Measurements from ENCODE around the gene ZNF423.
A peak's percentile ranks its signal among the peaks of the same experiment; 100 is the strongest.

Gene ZNF423

DNA sequence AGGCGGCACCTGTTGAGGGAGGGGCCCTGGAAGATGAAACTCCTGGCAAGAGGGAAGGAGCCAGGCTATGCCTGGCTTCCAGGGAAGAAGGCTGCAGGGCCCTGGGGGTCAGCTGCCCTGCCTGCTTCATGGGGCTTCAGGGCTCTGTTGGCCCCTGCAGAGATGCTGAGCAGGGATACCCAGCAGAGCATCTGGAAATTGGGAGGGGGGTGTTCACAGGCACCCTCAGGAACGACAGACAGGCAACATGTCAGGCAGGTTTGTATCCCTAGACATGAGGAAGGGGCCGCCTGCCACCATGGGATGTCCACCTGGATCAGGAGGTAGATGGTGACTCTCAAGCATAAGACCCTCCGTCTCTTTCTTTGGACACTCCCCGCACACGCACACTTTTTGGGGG, 13.8 kb upstream of the ZNF423 start:
- no peak for DNase-seq

DNA sequence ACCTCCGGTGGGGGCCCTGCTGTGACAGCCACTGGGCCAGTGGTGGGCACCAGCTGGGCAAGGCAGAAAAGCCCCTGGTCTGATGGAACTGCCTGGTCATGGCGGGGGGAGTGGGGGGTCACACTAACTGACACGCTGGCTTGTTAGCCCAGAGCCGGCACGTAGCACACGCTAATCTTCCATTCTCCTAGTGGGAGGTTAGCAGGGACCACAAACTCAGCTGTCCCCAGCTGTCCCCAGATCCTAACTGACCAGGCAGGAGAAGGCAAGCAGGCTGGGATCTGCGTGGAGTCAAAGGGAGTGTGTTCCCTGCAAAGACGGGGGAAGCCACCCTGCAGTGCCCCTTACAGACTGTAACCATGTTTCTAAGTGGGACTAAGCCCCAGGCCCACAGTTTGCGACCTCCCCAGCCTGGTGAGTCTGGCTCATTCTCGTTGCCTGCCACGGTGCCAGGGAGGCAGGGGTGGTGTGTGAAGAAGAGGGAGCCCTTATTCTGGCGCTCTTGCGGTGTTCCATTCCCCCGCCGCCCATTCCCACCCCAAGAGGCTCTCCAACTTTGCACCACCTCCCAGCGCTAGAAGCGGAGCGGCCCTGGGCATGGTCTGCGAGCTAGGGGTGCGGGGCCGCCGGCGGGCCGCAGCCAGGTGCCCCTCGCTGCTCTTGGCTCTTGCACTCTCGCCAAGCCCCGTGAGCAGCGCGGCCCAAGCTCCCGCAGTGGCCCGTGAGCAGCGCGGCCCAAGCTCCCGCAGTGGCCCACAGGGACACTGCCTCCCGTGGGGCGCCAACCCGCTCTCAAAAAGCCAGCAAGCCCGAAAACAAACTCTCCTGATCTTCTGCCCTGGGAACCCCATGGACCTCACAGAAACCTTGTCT, 12.1 kb upstream of the ZNF423 start:
- no peak for DNase-seq

DNA sequence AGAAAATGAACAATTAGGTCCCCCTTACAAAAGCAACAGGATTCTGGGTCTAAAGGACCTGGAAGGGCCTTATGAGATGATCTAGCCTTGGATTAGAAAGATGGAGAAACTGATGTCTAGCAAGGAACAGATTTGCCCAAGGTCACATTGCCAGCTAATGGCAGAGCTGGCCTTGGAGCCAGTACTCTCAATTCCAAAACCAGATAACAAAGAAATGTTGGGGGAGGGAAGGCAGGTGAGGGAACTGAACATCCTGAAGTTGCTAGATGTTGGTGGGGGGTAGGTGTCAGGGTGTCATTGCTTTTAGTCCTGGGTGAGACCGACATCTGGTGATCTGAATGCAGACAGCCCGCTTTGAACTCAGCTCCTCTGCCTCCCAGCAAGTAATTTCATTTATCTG, 11.3 kb upstream of the ZNF423 start:
- no peak for DNase-seq

DNA sequence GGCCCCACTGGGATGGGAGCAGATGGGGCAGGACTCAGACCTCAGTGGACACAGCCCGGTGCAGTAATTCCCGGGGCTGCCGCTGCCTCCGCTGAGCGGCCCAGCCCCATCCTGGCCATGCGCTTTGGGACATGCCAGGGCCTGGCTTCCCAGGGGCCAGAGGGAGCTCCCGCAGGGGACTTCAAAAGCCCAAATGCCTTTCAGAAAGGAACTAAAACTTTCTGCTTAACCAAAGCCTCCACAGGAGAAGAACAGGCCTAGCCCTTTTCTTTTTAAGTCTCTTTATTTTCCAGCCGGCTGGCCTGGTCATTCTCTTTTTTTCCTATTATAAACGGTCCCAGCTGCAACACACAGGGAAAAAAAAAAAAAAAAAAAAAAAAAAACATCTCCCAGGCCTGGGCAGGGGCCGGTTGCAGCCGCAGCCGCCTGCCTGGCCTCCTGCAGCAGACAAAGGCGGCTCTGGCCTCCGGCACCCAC, 10.7 kb upstream of the ZNF423 start:
- DNase-seq: no peak

DNA sequence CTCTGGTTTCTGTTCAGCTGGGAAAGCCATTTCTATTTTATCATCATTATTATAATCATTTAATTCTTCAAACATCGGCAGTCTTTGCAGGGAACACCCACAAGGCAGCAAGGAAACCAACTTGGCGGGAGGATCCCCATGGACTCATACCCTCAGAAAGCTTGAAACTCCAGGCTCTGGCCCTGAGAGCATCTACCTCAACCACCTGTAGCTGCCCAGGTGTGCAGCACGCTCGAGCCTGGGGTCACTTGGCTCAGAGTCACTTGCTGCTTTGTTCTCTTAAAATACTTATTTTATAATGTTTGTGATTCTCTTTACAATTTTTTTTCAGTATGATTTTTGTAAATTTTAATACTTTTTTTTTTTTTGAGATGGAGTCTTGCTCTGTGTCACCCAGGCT, 6.8 kb upstream of the ZNF423 start:
- DNase-seq: no peak

DNA sequence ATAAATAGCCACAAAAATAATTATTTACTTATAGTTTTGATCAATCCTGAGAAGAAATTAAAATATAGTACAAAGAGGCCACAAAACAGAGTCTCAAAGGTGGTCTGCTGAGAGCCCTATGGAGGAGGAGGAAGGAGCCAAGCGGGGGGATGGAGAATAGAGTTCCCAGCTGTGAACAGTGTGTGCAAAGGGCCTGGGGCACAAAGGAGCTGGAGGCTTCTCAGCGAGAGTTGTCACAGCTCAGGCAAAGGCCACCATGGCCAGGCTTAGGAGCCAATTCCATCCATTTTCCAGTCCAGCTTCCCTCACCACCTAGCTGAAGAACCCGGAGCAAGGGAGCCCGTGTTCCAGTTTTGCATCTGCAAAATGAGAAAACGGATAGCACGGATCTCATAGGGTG, 5.4 kb upstream of the ZNF423 start:
- DNase-seq: no peak

DNA sequence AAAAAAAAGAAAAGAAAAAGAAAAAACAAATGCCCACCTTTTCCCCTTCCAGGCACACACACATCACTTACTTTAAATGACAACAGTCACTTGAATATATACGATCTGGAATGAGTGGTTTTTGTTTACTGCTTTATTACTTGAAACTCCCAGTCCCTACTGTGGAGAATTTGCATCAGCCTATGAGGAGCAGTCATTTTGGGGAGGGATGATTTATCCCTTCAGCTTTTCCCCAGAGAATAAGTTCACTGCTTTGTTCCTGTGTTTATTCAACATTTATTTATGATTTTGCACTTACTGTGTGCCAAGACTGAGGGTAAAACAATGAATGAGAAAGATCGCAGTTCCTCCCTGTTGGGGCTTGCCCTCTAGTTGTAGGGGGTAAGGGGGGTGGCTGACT, 4.7 kb upstream of the ZNF423 start:
- no peak for DNase-seq

DNA sequence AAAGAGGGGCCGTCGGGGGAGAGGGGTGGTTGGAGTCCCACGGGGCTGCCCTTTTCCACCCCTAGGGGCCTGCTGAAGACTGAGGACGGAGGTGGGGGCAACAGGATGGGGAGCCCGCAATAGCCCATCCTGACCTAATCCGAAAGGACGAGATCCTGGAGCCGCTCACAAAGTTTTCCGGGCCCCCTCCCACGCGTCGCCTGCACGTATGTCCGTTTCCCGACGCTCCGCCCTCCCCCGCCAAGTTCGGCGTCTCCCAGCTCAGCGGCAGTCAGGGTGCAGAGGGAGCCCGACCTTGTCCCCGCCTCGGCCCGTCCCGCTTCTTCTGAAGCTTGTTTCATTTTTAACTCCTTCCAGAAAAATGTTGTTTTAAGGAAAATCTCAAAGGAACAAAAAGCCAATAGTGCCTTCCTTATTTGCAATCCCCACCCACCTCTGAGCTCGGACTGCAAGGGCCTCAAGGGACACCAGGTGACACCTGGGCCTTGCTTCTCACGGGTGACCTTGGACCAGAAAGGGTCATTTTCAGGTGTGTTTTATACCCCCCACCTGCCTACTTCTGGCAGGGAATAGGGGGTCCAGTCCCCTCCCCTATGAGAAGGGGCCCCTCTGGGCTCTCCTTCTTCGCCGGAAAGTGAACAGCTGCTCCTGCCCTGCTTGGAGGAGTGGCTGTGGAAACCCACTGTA, 3.4 kb upstream of the ZNF423 start:
- no peak for DNase-seq

DNA sequence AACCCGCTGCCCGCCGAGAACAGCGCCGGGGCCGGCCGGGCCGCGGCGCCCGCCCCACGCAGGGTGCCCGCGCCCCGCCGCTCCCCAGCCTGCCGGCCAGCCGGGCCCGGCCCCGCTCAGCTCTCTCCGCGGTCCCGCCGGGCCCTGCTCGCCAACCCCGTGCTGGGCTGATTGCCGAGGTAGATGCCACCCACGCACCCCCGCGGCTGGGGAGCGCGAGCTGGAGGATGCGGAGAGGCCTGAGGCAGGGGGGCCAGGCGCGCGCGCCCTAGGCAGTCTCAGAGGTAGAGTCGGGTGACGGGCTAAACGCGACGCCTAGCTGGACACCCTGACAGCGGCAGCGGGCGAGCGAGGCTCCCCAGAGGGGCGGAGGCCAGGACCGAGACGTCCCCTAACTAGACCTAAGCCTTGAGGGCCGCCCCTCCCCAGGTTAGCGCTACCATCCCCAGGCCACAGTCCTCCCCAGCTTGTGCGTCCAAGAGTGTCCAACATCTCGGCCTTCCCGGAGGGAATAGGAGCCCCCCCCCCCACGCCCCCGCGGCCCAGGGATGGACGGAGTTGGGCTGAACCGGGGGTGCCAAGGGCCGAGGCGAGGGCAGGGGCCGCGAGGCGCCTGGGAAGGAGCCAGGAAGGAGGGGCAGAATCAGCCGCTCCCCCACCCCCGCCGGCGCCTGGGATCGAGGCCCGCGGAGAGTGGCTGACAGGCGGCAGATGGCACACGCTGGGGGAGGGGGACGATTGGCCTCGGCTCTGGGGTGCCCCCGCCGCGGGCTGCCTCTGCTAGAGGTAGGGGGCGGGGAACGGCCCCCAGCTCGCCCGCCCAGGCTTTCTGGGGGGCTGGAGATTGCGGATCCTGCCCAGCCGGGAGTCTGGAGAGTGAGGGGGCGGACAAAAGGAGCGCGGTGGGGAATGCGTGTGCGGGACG, 2.5 kb upstream of the ZNF423 start:
- no peak for DNase-seq

DNA sequence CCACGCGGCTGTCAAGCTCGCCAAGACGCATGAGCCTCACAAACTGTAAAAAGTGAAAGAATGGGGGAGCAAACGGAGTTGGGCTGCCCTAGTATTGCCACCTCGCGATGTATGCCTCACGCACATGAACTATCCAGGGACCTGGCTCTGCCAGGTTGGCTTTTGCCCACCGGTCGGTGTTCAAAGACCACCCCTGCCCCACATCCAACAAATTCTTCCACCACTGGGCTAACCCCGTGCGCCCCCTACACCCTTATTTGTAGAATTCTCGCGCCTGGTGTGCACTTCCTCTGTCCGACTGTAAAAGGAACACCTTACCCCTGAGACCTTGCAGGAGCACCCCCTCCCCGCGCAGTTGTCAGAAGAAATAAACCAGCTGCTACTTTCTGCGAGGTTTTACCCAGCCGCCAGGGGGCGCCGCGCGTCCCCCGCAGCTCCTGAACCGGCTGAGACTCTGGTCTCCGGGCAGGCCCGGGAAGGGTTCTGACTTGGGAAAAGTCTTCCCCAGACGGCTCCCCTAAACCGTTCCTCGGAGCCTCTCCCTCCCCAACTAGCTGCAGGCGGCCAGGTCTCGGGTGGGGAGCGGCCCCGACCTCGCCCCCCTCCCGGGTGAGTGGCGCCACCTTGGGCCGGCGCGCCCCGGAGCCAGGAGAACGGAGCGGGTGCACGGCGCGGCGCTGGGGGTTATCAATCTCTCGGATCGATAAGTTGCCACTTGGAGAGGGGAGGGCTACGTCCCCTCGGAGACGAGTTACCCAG, 1.7 kb upstream of the ZNF423 start:
- DNase-seq: peak; percentile 36

DNA sequence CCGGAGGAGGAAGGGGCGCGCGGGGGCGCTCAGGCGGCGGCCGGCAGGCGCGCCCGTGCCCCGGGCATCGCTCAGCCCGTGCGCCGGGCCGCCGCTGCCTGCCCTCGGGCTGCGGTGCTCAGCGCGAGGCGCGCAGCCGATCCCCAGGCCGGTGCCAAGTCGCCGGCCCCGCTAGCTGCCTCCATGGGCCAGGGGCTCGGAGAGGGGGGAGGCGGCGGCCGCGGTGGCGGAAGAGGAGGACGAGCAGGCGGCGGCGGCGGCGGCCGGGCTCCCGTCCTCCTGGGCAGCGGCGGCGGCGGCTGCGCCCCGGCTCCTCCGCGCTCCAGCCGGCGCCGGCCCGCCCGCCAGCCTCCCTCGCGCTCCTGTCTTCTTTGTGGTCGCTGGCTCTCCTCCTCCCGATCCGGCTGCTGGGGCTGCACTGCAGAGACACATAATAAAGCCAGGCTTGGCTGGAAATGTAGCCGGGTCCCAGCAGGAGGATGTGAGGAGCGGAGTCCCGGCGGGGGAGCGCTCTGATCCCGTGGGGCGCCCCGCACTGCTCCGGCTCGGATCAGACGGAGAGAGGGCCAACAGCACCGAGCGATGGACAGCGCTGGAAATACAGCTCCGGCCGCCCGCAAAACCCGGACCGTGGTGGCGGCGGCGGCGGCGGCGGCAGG, 889 bp upstream of the ZNF423 start:
- peak; percentile 74 for DNase-seq

DNA sequence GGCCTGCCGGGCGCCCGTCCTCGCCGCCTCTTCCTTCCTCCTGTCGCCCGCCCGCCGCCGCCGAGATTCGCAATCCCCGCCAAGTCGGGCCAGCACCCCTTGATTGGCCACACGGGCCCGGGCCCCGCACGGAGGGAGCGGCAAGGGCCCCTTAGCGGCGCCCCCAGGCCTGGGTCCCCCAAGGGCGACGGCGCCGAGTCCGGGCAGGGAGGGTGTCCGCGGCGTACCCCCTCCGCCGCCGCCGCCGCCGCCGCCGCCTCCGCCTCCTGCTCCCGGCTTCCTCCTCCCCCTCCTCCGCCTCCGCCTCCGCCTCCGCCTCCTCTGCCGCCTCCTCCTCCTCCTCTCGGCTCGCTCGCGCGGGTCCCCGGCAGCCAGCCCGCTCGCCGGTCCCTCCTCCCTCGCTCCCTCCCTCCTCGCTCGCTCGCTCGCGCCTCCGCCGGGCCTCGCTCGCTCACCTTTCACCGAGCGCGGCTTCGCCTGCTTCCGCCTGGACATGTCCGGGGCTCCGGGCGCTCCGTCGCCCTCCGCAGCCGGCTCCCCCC, 561 bp downstream of the ZNF423 start:
- DNase-seq: peak; percentile 79

DNA sequence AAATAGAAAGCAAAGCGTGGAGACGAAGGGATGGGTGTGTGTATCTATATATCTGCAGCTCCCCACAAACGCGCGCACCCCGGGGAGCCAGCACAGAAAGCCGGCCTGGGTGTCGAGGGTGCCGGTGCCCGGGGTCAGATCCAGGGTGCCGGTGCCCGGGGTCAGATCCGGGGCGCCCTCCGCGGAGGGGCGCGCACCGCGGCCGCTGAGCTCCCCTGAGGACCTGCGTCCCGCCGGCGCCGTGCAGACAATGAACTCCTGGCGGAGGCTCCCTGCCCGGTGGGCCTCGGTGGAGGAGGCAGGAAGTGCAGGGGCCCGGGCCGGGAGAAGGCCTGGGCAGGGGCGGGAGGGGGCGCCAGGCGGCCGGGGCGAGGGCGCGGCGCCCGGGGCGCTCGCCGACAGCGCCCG, 1.1 kb downstream of the ZNF423 start:
- DNase-seq: no peak

DNA sequence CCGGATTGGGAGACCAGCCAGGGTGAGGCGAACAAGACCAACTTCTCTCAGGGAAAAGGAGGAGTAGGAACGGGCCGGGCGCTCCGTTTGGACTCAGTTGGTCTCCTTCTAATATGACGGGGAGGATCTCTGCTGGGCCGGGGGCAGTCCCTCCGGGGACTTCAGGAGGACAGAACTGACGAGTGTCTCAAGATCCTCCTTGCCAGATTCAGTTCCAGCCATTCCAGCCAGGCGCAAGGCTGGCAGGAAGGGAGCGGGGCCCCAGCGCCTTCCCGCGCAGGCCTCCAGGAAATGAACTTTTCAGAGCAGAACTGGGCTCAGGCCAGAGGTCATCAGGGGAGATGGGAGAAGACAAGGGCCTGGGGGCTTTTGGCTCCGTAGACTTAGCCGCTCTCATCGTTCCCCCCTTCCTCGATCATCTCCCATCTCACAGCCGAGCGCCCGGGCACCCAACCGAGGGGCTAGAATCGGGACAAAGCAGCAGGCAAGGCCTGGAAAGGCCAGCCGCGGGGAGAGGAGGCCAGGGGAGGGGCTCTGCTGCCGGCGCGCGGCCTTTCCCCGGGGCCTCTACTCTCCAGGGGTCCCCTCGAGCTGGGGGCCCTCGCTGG, 1.6 kb downstream of the ZNF423 start:
- no peak for DNase-seq

DNA sequence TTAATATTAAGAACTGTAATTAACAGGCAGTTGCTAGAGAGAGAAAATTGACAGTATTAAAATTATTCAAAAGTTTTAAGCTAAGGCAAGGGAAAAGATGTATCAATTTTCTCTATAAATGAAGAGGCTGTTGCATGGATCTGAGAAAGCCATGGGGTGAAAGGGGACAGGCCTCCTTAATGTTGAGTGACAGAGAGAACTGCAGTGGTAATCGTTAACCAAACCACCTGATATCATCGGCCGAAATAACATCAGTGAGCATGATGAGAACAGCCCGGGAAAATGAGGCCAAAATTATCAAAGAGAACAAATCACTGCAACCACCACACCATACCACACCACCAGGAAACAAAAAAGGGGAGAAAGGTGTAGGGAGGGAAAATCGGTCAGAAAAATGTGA, 3.6 kb downstream of the ZNF423 start:
- DNase-seq: no peak

DNA sequence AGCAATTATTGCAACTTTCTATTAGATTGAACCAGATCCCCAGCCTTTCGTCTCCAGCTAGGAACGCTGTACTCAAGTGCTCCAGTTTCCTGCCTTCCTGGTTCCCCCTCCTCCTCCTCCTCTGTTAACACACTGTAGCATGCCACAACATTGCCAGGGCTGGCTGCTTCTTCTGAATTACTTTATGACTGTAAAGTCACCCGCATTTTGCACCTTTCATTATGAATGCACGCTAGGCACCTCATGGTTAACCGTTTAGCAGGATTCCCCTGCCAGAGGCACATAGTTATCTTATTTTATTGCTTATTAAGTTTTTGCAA, 4.5 kb downstream of the ZNF423 start:
- no peak for DNase-seq

DNA sequence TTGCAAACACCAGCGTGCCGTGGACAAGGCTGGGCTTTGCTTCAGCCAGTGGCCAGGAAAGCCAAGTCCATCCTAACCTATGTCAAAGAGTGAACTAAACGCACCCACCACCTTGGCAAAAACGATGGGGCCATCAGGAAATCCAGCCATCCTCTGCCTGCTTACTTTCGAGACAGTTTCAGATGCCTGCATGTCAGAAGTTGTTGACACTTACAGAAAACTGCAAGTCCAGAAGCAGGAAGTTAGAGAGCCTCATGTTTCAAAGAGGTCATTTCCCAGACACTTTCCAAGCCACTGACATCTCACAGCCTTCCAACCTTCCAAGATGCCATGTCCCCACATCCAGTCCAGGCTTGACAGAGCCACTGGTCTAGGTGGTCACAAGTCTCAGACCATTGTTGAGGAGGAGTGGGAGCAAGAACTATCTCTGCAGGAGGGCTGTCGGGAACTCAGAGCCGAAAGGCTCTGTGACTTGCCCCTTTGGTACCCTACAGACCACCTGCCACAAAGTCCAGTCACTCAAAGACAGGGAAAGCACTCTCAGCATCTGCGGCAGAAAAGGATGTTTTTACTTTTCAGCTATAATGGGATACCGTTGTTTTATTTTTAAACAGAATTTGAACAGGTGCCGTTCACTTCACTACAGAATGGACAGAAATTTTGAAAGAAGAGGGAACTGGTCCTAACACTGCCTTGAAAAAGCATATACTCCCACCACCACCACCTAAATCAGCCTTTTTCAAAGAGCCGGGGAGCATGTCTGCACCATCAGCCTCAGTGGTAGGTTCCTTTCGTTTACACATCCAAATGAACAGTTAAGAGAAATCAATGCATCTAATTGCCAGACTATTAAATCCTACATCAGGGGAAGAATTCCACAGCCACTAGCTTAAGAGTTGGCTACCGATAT, 5.1 kb downstream of the ZNF423 start:
- DNase-seq: no peak

DNA sequence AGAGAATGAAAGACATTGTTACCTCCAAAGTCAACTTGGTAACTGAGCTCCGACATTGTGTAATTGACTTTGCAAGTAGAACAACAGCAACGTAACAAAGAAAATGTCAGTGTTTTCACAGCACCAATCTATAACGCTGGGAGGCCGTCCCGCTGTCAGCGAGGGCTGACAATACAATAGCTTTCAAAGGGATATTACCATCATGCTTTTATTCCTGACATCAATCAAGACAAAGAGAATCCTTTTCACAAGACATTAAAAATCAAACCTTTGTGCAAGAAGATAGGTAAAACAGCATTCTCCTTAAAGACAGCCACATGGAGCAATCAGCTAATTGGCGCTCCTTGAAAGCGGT, 6.2 kb downstream of the ZNF423 start:
- no peak for DNase-seq

DNA sequence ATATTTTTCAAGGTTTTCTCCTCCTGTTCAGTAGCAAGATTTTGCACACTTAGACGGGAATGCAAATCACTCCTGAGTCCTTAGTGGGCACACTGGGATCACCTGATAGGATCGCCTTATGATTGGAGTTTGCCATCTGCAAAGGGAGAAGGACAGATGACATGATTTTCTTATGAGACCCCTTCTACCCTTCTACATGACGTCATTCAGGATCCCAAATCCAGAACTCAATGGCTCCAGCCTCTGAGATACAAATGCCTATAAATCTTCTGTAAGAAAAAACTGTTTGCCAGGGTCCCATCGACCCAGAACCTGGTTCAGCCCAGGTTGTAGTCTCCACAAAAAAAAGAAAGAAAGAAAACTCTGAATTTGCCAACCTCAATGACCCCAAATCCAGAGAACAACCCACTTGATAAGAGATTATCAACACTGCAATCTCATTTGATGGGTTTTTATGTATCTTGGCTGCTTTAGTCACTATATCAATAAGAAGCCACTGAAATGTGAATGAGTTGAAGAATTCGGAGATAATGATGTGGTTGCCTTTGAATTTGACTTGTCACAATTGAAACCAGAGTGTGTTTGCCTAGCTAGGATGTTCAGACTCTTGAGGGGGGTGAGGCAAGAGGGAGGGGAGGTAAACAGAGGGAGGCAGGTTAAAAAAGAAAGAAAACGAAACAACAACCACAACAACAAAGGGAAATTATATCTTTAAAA, 6.7 kb downstream of the ZNF423 start:
- DNase-seq: no peak

DNA sequence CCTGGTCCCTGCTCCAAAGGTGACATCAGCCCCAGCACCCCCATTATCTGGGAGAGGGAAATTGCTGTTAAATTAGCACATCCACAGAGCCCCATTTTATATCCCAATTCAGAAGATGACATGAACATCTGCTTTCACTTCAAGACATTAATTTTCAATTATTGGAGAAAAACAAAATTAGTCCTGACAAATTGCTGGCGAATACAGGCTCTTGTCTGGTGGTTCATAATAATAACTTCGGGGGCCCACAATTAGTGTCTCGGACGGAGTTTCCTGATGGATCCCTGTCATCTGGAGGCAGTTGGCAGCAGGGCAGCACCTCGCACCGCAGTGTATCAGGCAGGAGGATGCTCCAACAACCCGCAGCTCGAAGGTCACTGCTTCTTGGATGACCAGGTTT, 7.4 kb downstream of the ZNF423 start:
- no peak for DNase-seq
